Activated T-cell treated with anti-CD3 and anti-CD28 coated beads for 24 hours (primary cell): ENCODE data around the gene TMEM272.
"Not testable (repeated sequence)": the region's sequence is repeated elsewhere in the genome, so short reads cannot be mapped to it uniquely, and the experiment has no call there.

Source experiments
- DNase-seq: peaks from one replicate; pipeline ENCODE4 v3.0.0-alpha.2; 2020; ENCODE audit warnings: low read depth

The TMEM272 gene

DNA sequence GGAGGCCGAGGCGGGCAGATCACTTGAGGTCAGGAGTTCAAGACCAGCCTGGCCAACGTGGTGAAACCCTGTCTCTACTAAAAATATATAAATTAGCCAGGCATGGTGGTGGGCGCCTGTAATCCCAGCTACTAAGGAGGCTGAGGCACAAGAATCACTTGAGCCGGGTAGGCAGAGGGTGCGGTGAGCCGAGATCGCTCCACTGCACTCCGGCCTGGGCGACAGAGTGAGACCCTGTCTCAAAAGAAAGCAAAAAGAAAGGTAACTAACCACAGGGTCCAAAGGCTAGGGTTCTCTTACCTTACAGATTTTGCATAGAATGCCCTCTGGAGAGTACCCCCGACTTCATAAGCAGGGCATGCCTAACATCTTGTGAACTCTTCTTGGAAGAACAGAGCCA, 20.3 kb downstream of the TMEM272 start:
- not testable (repeated sequence) for DNase-seq

DNA sequence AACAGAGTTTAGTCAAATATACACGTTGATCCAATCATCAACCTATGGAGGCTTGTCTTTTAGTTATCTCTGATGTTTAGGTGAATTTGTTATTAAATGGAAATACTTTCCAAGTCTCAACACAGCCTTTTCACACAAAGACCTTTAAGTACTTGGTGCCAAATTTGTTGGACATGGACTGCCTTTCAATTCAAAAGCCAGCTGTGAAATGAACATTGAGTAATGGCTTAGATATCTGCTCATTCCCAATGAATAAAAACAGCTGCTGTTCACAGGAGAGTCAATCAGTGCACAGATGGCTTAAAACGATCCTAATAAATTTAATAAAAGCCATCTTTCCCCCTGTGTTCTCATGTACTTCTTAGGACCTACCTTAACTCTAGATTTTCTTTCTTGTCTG, 21.1 kb downstream of the TMEM272 start:
- no peak for DNase-seq

DNA sequence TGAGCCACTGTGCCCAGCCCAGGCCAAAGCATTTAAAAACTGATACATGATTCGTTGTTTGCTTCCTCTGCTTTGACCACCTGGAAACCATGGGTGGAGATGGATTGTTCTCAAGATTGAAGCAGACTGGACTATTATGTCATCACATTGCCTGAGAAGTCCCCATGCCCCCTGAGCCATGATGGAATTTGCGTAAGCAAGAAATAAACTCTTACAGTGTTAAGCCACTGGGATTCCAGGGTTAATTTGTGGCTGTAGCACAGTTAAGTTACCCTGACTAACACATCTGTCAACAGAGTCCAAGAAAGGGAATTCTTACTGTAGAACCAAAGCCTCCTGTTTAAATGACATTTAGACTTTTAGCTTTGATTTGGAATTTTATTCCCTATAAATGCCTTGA, 21.6 kb downstream of the TMEM272 start:
- no peak for DNase-seq

DNA sequence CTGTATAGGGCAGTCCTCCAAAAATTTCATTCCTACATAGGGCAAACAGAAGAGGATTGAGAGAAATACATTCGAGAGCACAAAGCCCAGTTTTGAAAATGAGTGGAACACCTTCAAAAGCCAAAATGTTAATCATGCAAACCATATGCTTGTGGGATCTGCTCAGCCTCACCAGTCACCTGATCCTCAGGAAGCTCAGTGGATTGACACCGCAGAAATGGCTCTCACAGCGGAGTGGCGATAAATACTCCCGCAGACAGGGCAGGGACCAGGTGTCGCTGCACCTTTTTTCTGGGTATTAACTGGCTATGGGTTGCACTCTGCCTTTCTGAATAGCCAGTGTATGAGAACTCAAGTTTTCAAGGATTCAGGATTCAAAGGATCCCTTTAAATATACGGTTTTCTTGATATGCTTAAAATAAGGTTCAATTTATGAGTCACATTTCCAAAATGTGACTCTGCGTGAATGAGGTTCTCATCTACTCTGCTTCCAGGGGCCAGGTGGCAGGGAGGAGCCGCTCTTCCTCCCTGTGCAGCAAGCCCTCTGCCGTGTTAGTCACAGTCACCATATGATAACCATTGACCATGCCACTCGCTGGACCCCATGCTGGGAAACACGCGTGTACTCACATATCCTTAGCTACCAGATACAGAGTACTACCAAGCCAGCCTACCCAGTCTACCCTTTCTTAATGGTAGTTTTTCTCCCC, 22.7 kb downstream of the TMEM272 start:
- no peak for DNase-seq

DNA sequence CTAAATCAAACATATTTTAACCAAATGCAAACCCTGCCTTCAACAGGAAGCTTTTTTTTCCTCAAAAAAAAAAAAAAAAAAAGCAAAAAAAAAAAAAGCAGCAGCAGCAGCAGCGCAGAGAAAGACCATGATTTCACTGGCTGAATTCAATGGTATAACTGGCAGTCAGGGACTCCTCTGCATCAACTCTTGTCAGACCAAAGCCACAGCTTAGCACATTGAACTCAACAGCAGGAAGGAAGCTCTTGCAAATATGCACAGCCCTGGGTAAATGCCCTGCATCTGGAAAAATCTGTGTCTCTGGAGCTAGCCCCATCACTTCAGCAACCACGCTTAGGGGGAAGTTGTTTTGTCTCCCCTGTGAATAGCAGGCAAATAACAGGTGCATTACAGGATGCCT, 23.4 kb downstream of the TMEM272 start:
- DNase-seq, result no peak

DNA sequence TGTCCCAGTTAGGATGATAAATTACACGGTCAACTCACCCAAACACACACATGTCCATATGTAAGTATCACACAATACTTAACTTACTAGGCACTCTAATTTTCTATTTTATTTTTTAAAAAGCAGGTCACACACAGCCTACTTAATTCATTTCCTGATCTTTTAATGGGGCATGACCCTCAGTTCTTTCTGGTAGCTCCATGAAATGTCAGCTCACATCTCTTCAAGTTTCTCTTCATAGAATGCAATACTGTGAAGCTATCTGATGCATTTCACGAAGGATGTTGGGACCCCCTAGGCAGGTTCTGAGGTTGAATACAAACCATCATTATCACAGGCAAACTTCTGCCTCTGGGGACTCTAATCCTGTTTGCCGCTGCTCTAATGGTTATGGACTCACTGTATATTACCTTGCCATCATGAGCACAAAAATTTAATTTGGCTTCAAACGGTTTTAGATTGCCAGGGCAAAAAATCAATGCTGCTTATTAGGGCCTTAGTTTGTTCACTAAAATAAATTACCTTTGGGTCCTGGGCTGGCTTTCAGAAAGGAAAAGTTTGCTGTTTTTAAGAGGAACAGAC, 24.9 kb downstream of the TMEM272 start:
- no peak for DNase-seq

DNA sequence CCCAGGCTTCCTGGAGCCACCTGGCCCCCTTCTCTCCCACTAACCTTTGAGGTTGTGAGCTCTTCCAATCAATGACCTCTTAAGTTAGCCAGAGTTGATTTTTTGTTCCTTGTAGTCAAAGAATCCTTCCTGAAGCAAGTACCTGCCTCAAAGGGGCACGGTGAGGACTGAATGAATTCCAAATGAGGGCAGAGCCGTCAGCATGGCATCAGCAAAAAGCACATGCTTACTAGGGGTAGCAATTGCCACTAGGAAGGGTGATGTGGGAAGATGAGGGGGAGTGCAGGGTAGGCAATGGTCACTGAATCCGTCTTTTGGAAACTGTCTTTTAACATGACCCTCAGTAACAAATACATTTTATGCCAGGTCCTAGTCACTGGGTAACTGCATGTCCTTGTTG, 25.4 kb downstream of the TMEM272 start:
- no peak for DNase-seq

DNA sequence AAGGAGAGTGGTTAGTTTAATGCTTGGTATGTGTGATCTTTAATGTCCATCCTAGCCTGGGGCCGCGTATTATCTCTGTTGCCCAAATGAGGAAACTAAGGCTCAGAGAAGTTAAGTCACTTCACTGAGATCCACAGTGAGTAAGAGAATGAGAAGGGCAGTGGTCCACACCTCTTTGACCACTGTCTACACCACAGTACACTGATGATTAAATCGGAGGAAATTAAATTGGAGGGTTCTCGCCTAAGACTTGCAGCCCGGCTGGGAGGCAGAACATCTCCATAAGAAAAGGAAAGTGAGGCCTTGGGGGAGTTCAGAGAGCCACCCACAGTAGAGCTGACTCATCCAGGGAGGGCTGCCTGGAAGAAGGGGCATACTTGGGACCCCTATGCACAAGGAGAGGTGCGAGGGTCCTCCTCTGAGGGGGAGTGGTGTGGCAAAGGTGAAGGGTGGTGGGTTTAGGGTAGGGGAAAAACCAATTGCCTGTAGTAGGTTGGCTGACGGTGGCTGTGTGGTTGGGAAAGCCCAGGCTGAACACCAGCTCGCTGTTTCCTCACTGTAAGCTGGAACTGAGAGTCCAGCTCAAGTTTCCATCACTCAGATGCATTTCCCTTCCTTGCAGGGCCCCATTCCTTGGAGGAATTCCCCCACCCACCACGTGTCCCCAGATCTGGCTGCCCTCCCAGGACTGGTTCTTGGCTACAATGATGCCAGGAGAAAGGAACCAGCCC, 26.0 kb downstream of the TMEM272 start:
- DNase-seq, result peak; percentile 46

DNA sequence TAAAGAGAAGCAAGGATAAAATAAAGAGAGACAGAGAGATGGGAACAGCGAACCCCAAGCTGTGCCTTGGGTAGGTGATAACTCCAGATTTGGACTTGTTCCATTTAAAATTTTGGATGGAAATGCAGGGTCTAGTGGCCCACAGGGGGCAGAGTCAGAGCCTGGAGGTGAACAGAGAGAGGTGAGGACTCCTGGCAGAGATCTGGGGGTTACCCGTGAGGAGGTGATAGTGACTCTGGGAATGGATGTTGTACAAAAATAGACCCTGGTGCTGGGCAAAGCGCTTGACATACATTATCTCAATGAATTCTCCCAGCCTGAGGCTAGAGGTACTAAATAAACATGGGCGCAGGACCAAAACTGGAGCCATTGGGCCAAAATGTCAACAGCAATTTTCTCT, 26.7 kb downstream of the TMEM272 start:
- no peak for DNase-seq

DNA sequence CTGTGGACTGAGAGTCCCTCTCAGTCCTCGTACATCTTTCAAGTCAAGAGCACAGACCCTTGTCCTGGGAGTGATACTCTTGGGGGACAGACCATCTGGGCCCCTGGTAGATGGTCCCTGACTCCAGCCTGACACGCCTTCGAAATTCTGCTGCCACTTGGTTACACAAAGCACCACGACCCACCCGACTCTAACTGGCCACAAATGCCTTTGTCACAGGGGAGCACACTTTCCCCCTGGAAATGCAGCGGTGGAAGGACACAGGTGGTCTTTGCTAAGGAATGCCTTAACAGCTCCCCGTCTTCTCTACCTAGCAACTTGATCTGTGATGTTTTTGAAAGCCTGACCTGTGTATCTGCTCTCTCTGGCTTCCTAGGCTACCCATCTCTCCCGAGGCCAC, 27.3 kb downstream of the TMEM272 start:
- no peak for DNase-seq

DNA sequence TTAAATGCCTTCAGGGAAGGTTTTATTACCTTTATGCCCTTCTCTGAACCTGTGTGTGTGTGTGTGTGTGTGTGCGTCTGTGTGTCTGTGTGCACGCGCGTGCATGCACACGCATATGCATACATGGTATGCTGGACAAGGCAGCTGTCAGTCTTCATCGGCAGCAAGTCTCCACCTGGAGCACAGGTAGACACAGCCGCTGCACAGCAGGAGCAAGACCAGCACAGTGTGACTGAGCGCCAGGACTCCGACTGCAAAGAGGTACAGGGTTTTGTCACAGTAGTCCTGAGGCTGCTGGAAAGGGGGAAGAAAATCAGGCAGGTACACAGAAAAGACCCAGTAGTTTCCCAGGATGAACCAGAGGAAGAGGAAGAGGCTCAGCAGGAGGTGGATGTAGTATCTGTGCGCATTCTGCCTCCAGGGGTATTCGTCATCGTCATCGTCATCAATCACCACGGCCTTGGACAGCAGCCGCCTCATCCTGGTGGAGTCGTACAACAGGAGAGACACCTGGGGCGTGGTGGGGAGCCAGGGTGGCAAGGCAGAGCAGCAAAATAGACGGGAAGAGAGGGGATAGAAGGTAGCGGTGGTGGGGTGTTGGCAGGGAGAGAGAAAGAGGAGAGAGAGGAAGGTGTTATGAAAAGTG, 28.2 kb downstream of the TMEM272 start:
- DNase-seq, result no peak

DNA sequence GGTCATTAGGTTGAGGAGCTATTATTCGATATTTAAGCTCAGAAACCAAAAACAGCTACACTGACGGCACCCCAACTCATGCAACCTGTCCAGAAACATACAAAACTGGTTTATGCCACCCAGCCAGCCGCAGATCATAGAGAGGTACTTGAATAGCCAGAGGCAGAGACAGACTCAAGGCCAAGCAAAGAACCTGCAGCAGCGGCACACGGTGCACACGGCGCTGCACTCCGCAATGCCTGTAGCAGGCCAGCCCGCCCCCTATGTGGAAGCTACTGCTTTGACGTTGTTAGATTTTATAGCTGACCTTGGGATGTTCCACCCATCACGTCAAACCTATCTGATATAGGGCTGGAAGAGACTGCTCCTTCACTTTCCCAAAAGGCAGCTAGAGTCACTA, 29.1 kb downstream of the TMEM272 start:
- DNase-seq, result no peak

DNA sequence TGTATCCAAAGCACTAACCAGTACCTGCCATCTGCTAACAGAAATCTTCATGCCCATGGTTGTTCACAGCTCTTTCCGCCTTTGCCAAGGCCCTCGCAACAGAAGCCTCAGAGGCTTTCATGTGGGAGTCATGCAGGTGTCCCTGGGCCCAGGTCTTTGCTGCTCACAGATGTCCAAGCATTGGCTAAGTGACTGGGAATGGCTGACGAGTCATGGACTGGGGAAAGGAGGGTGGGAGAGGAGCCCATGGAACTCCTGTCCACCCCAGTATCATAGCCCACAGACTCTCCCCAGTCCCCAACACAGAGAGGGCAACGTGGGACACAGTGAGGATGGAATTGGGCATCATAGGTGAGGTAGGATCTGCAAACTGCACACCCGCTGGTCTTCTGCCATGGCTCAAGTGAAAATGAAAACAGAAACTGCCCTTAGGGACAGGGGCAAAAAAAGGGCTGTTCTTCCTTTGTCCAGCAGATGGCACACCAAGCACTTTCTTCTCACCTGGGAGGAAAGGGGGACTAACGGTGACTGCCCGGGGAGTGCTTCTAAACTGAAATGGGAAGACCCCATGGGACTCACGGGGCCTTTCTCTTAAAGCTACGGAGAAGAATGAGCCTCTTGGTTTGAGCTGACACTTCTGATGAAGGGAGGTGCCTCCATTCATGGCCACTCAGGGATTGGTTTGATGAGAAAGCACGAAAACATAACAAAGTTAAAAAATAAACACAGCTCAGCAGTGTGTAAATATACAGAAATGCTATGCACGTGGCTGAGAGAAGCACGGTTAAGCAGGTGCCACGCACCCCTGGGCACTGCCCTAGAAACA, 29.9 kb downstream of the TMEM272 start:
- peak; percentile 60 for DNase-seq

DNA sequence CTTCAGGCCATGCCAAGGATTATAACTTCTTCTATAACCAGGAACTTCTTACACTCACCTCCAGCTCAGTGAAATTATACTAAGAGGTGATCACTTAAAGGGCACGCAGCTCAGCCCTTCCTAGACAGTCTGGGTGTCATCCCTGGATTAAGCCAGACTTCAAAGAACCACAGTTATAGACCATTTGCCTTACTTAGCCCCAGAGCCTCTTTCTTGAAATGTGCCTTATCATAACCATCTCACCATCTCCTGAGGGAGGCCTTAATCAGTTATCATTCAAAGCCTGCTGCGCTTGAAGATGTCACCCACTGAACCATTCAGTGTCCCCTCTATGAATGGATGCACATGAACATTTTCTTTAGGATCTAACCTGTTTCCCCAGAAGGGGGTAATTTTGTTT, 30.9 kb downstream of the TMEM272 start:
- DNase-seq, result no peak

DNA sequence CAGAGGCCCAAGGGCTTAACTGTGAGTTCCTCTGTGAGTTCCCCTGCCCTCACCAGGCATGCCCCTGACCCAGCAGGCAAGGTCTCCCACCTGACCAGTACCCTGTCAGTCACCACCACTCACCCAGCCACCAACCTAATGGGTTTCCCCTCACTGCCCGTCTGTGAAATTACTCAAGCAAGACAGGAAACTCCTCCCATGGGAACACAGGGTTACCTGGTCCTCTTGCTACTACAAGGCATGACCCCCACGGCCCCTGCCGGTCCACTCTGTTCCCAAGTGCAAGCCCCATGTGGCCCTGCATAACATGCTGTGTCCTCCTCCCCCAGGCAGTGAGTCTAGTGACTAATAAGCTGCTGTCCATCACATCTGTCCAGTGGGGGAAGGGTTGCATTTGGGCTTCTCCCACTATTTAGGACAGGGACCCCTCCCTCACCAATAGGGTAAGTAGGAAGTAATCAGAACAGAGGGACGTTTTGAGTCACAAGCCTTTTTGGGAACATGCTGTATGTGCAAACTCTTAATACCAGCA, 33.0 kb downstream of the TMEM272 start:
- no peak for DNase-seq

DNA sequence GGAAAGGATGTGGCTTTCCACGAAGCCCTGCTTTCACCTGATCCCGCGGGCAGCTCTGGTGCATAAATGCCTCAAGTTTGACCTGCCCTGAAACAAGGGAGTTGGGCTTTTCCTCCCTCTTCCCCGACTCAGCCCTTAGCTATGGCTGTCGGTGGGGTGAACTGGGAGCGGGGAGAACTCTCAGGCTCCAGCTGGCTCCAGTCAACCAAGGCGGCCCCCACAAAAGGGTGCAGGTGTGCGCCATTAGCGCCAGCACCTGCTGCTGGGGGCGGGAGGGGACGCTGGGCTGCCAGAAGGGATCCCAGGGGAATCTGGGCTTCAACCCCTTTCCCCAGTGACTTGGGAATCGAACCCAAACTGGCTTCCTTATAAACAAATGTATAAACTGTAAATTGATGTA, 33.9 kb downstream of the TMEM272 start:
- DNase-seq, result no peak

DNA sequence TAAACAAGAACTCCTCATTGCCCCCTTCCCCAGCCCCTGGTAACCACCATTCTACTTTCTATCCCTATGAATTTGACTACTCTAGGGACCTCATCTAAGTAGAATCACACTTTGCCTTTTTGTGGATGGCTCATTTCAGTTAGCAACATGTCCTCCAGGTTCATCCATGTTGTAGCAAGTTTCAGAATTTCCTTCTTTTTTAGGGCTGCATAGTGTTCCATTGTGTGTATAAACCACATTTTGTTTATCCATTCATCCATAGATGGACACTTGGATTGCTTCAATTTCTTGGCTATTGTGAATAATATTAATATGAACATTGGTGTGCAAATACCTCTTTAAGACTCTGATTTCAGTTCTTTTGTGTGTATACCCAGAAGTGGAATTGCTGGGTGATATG, 36.2 kb downstream of the TMEM272 start:
- DNase-seq, result no peak

DNA sequence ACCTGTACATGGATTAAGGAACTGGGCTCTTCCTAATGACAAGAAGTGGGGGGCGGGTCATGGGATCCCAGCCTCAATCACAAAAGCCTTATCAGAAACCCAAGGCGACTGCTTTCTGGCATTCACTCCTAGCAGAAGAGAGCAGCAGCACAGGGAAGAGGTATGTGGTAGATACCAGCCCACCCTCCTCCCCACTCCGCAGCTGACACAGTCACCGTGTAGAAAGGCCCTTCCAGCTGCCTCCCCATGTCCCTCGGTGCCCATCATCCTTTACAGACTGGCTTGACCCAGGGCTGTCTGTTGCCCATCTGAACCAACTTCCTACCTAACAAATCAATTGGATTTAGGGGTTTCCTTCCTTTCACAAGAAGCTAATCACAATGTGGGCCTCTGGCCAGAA, 37.9 kb downstream of the TMEM272 start:
- DNase-seq, result no peak

DNA sequence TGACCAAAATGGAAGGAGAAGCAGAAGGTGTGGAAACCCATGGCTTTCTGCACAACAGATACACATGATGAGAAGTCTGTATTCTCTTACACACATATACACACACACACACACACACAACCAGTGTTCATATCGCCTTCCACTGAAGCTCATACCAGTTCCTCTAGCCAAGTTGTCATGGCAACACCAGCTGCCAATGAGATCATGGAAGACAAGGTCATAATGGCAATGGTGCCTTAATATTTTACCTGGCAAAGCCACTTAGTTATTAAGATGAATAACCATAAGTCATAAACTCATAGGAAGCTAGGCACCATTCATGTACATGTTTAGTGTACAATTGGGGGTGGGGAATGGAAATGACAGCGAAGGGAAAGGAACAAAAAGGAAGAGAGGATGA, 38.4 kb downstream of the TMEM272 start:
- no peak for DNase-seq

DNA sequence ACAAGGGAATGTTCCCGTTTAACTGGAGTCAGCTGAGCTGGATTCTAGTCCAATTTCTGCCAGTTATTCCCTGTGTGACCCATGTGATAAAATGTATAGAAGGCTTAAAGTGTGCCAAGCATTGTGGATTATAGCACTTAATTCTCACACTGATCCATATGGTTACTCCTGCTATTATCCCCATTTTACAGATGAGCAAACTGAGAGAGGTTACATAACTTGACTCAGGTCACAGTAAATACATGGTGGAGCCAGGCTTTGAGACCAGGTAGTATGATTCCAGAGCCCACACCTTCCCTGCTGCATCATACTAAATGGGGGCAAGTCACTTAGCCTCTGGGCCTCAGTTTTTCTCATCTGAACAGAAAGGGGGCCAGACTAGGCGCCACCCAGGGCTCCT, 39.1 kb downstream of the TMEM272 start:
- no peak for DNase-seq

DNA sequence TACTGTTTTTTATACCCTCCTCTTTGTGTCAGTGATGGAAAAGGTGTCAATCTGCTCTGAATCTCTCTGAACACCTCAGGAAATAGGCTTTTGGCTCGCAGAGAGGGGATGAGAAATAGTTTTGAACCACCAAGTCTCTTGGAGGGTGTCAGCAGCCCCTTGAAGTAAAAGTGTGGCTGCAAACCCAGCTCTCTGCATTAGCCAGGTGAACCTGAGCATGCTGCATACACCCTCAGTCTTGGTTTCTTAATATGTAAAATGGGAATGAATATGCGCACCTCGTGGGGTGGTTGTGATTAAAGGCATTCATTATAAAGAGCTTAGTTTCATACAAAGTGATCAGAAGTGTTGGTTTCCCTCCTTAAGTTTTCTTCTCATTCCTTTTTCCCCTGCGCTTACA, 39.7 kb downstream of the TMEM272 start:
- DNase-seq, result no peak
